NB4 (cell line): ENCODE data around the gene TMEM9.

Source experiments
- DNase-seq: peaks from one replicate; pipeline ENCODE4 v3.0.0; 2010; ENCODE audit warnings: low read depth
- H3K4me3 ChIP-seq: one replicate; pipeline ENCODE4 v1.5.1; 2011; ENCODE audit warnings: mild to moderate bottlenecking, low read depth, low read length, moderate library complexity
- CTCF ChIP-seq: IDR thresholded peaks from one replicate; pipeline ENCODE4 v1.5.1; 2012; ENCODE audit warnings: low read depth, low read length
- MYC ChIP-seq: IDR thresholded peaks from 2 replicates; pipeline ENCODE4 v1.6.1; 2011; ENCODE audit warnings: low read depth, low read length
- POLR2A ChIP-seq: IDR thresholded peaks from 2 replicates; pipeline ENCODE4 v1.6.1; 2011; ENCODE audit warnings: mild to moderate bottlenecking; ENCODE audit not compliant: insufficient read length; ENCODE audit errors: extremely low read depth
- TF ChIP-seq, protein P1 (sequence below): IDR thresholded peaks from 2 replicates; pipeline ENCODE4 v1.6.1; 2011; ENCODE audit warnings: low read depth, low read length

Gene TMEM9

DNA sequence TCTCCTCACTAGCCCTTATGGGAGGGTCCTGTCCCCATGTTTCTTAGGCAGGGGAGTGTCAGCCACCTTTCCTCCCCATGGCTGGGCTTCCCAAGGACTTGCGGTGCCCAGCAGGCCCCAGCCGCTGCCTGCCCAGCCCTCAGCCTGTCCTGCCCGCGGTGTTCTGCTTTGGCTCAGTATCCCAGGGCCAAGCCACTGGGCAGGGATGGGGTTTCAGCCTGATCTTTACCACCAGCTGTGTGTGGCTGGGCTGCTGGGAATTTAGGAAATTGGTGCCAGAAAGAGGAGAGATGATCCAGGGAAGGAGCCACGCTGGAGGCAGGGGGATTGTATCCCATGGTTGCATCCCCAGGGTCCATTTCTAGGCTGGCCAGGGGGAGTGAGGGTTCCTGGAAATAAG, 29.5 kb upstream of the TMEM9 start:
- TF ChIP-seq, protein P1, sequence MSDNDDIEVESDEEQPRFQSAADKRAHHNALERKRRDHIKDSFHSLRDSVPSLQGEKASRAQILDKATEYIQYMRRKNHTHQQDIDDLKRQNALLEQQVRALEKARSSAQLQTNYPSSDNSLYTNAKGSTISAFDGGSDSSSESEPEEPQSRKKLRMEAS: no peak
- TF ChIP-seq MYC: no peak
- TF ChIP-seq CTCF: no peak
- TF ChIP-seq POLR2A: no peak
- no peak for DNase-seq
- no peak overlapping the region for H3K4me3 ChIP-seq

DNA sequence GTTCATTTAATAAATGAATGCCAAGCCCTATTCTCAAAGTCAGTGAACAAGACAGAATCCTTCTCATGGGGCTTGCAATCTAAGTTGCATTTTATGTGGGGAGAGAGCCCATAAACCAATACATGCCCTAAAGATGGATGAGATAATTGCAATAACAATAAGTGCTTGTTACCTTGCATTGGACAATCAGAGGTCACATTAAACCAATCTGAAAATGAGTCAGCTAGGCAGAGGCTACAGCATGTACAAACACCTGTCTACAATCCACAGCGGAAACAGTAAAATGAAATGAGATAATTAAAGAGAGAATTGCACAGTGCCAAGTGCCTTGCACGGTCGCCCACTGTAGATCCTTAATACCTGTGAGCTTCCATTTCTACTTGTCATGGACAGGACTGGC, 28.9 kb upstream of the TMEM9 start:
- no peak for DNase-seq
- no peak for TF ChIP-seq MYC
- TF ChIP-seq, protein P1: no peak
- TF ChIP-seq POLR2A: no peak
- TF ChIP-seq CTCF: no peak

DNA sequence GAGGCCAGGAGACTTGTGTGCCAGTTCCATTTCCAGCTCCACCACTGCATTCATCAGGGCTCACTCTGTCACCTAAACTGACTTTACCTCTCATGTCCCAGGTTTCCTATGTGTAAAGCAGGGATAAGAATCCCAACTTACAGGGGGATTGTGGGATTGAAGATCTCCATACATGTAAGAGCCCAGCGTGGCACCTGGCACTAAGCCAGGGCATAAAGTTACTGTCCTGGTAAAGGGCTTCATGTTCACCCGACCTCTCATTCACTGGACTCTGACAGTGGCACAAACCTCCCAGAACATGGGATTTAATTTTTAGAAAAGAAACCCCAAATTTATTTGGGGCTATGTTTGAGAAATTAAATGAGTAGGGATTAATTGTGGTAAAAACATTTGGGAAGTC, 27.5 kb upstream of the TMEM9 start:
- no peak for DNase-seq
- H3K4me3 ChIP-seq: no peak overlapping the region
- TF ChIP-seq CTCF (no peak), MYC (no peak), POLR2A (no peak)
- TF ChIP-seq, protein P1: no peak

More for the DNA sequence above, 28.9 kb upstream of the TMEM9 start:
- H3K4me3 ChIP-seq: no peak overlapping the region

- TF ChIP-seq MYC (no peak), CTCF (no peak), POLR2A (no peak)
- TF ChIP-seq, protein P1: no peak
- DNase-seq: no peak
Observed at GRCh38 chr1:201181323-201181722, 27.0 kb upstream of the TMEM9 start.

DNA sequence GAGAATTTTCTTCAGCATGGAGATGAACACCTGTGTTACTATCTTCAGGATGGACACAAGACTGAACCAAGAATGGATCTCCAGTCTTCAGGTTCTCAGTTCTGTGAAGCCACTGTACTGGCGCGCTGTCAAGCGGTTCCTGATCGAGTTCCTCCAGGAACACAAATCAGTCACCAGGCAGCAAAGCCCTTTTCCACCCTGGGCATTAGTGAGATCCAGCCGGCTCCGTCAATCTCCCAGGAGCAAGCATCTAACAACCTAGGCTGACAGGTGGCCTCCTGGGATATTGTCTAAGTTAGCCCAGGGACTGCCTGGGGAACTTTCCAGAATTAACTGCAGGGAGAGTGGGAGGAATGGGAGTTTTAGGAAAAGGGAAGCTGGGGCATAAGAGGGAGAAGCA, 26.6 kb upstream of the TMEM9 start:
- no peak overlapping the region for H3K4me3 ChIP-seq
- no peak for DNase-seq
- TF ChIP-seq MYC: no peak
- TF ChIP-seq, protein P1: no peak
- TF ChIP-seq CTCF: no peak

More at GRCh38 chr1:201181323-201181722, 27.0 kb upstream of the TMEM9 start:
- no peak overlapping the region for H3K4me3 ChIP-seq

GRCh38 chr1:201180141-201180540, 25.9 kb upstream of the TMEM9 start:
- DNase-seq: no peak
- no peak for TF ChIP-seq MYC
- no peak for TF ChIP-seq CTCF
- TF ChIP-seq POLR2A: no peak
- TF ChIP-seq, protein P1: no peak
- H3K4me3 ChIP-seq: no peak overlapping the region
